K562 (cell line): ENCODE measurements around the gene TUBG2. TPM values are rescaled to one million over a fixed set of nuclear protein-coding genes. Genes with fewer than 3 reads are reported as not detected.
A peak's percentile ranks its signal among the peaks of the same experiment; 100 is the strongest.

Source experiments
- ARHGAP35 ChIP-seq: fragments of 450-650 bp; IDR thresholded peaks from 2 replicates; pipeline ENCODE4 v1.6.1; 2018; ENCODE audit not compliant: partially characterized antibody
- DACH1 ChIP-seq: fragments of 450-650 bp; IDR thresholded peaks from 2 replicates; pipeline ENCODE4 v1.6.1; 2018; ENCODE audit not compliant: partially characterized antibody
- ETV6 ChIP-seq, 3 experiments: fragments of 150-350 bp in 1 of 3; sonication (generic) in 1 of 3; formaldehyde crosslinking in 1 of 3; IDR thresholded peaks; 2 replicates each; pipeline versions ENCODE4 v1.6.1 to v1.8.0; 2014 to 2022; ENCODE audit warnings: borderline replicate concordance in 2 of 3, low read depth in 2 of 3, antibody characterized with exemption in 1 of 3, low read length in 1 of 3, mild to moderate bottlenecking in 1 of 3, missing genetic modification reagents in 1 of 3
- KDM4B ChIP-seq, 2 experiments: fragments of 450-650 bp in 1 of 2; sonication (generic) in 1 of 2; IDR thresholded peaks; 2 replicates each; pipeline ENCODE4 v1.6.1; 2016 to 2017; ENCODE audit warnings: borderline replicate concordance in 2 of 2, antibody characterized with exemption in 1 of 2, low read depth in 1 of 2, mild to moderate bottlenecking in 1 of 2
- MAFK ChIP-seq: IDR thresholded peaks from 2 replicates; pipeline ENCODE4 v1.6.1; 2011; ENCODE audit warnings: low read length, improper control_type of control experiment
- MIER1 ChIP-seq: fragments of 450-650 bp; IDR thresholded peaks from 2 replicates; pipeline ENCODE4 v1.6.1; 2016; ENCODE audit warnings: antibody characterized with exemption, mild to moderate bottlenecking, low read depth
- MNT ChIP-seq, 2 experiments: fragments of 450-650 bp; conservative IDR thresholded peaks; 2 replicates each; pipeline ENCODE4 v1.6.1; 2017; ENCODE audit warnings: mild to moderate bottlenecking in 2 of 2, moderate library complexity in 2 of 2
- NEUROD1 ChIP-seq: fragments of 150-350 bp; IDR thresholded peaks from 2 replicates; pipeline ENCODE4 v1.6.1; 2014; ENCODE audit warnings: borderline replicate concordance, low read length, low read depth; ENCODE audit not compliant: partially characterized antibody
- NONO ChIP-seq, 2 experiments: fragments of 200-400 bp in 1 of 2; fragments of 450-650 bp in 1 of 2; formaldehyde crosslinking in 1 of 2; IDR thresholded peaks; 2 replicates each; pipeline ENCODE4 v1.6.1; 2017; ENCODE audit warnings: low read depth in 2 of 2, mild to moderate bottlenecking in 2 of 2, moderate library complexity in 2 of 2, low read length in 1 of 2
- SMARCE1 ChIP-seq: fragments of 450-650 bp; IDR thresholded peaks from 2 replicates; pipeline ENCODE4 v1.7.1; 2016; ENCODE audit warnings: mild to moderate bottlenecking
- SNAPC5 ChIP-seq: fragments of 250-450 bp; sonication (Bioruptor Pico); IDR thresholded peaks from 2 replicates; pipeline ENCODE4 v1.8.0; 2021; ENCODE audit warnings: moderate library complexity, mild to moderate bottlenecking, inconsistent platforms
- STAG1 ChIP-seq: sonication (generic); formaldehyde crosslinking; IDR thresholded peaks from 2 replicates; pipeline ENCODE4 v1.5.0; 2020; ENCODE audit warnings: missing genetic modification reagents, borderline replicate concordance
- ZKSCAN1 ChIP-seq: fragments of 150-350 bp; IDR thresholded peaks from 2 replicates; pipeline ENCODE4 v1.6.1; 2016; ENCODE audit warnings: low read depth, low read length
- ZNF121 ChIP-seq: sonication (generic); formaldehyde crosslinking; conservative IDR thresholded peaks from 2 replicates; pipeline ENCODE4 v1.8.0; 2022; ENCODE audit warnings: missing genetic modification reagents
- ZNF146 ChIP-seq: IDR thresholded peaks from one replicate; pipeline ENCODE4 v1.6.1; 2018; ENCODE audit warnings: missing compliant biosample characterization; ENCODE audit not compliant: unreplicated experiment
- ZNF224 ChIP-seq: sonication (generic); formaldehyde crosslinking; IDR thresholded peaks from 2 replicates; pipeline ENCODE4 v1.8.0; 2022; ENCODE audit warnings: mild to moderate bottlenecking, missing genetic modification reagents
- ZNF347 ChIP-seq: fragments of 450-650 bp; formaldehyde crosslinking; IDR thresholded peaks from 2 replicates; pipeline ENCODE4 v1.4.0; 2020; ENCODE audit warnings: low read depth, mild to moderate bottlenecking, moderate library complexity
- ZNF354B ChIP-seq: fragments of 250-450 bp; sonication (Bioruptor Pico); IDR thresholded peaks from 2 replicates; pipeline ENCODE4 v1.4.0; 2020
- ZNF398 ChIP-seq: fragments of 250-450 bp; sonication (Bioruptor Pico); IDR thresholded peaks from 2 replicates; pipeline ENCODE4 v1.8.0; 2021; ENCODE audit warnings: moderate library complexity, mild to moderate bottlenecking, inconsistent platforms
- ZNF639 ChIP-seq, 2 experiments: fragments of 200-800 bp in 1 of 2; sonication (Bioruptor generic) in 1 of 2; sonication (generic) in 1 of 2; formaldehyde crosslinking in 1 of 2; IDR thresholded peaks in 1 of 2; conservative IDR thresholded peaks in 1 of 2; 2 replicates each; pipeline versions ENCODE4 v1.5.0 to v1.6.1; 2016 to 2020; ENCODE audit warnings: missing compliant biosample characterization in 1 of 2, missing genetic modification characterization in 1 of 2, missing genetic modification reagents in 1 of 2
- ZNF696 ChIP-seq: fragments of 250-450 bp; sonication (Bioruptor Pico); conservative IDR thresholded peaks from 2 replicates; pipeline ENCODE4 v1.4.0; 2020; ENCODE audit warnings: mild to moderate bottlenecking, moderate library complexity
- ZNF780A ChIP-seq: fragments of 250-450 bp; sonication (Bioruptor Pico); IDR thresholded peaks from 2 replicates; pipeline ENCODE4 v1.5.0; 2021; ENCODE audit warnings: mild to moderate bottlenecking
- ZSCAN32 ChIP-seq: fragments of 450-650 bp; formaldehyde crosslinking; IDR thresholded peaks from 2 replicates; pipeline ENCODE4 v1.4.0; 2020; ENCODE audit warnings: mild to moderate bottlenecking, moderate library complexity
- polyA plus RNA-seq, 8 experiments: library from polyadenylated mRNA; depleted of rRNA in 4 of 8; stranded (reverse) in 5 of 8; unstranded in 3 of 8; fragments of >200 nt; fragmentation: Nextera tagmentation in 2 of 8; fragmentation: Illumina TruSeq in 1 of 8; extraction: Ambion mirVana in 2 of 8; extraction: Trizol in 1 of 8; gene quantifications; 2 replicates each; pipeline versions ENCODE4 v1.2.1 to v1.2.3, GENCODE V29; 2011 to 2014; ENCODE audit warnings: inconsistent platforms in 1 of 8, missing spikeins in 1 of 8
- total RNA-seq, 7 experiments: library from RNA; depleted of rRNA in 6 of 7; stranded (reverse); fragments of >200 nt in 6 of 7; fragmentation: Illumina TruSeq in 2 of 7; extraction: Trizol in 2 of 7; gene quantifications; 2 replicates each; pipeline versions ENCODE4 v1.2.1 to v1.2.3, GENCODE V29; 2011 to 2021; ENCODE audit warnings: low replicate concordance in 1 of 7

TUBG2 gene
- total and polyA plus RNA-seq, 9 of the 15 experiments (the other 6 are each of a cell fraction or from before 2014, with no cell fraction given): 0.09 to 0.80 (median 0.24) TPM; not detected in 2

GRCh38 chr17:42629411-42630009 is 29.6 kb upstream of the TUBG2 start (continued):
- TF ChIP-seq MNT (conservative IDR thresholded peaks at IDR 0.05): 0 out of 4 replicates have a peak, but pooled peaks of 1 of the 2 experiments have one; percentile 34
- TF ChIP-seq MIER1: no peak
- TF ChIP-seq DACH1: peak; percentile 58
- TF ChIP-seq ZKSCAN1: no peak
- no peak for TF ChIP-seq ZSCAN32
- no peak for TF ChIP-seq MAFK
- no peak for TF ChIP-seq ZNF121
- TF ChIP-seq ETV6 (IDR thresholded peaks at IDR 0.05; ENCODE audit: borderline replicate concordance in 1 of 2, low read depth in 2 of 2, low read length in 1 of 2): no peak
- no peak for TF ChIP-seq ETV6 (CRISPR knock-in tag; IDR thresholded peaks at IDR 0.05; ENCODE audit: borderline replicate concordance)
- TF ChIP-seq ZNF696 (CRISPR knock-in tag): no peak
- no peak for TF ChIP-seq NONO (IDR thresholded peaks at IDR 0.05; ENCODE audit: low read depth in 2 of 2, low read length in 1 of 2)
- no peak for TF ChIP-seq NEUROD1
- TF ChIP-seq ARHGAP35: no peak
- TF ChIP-seq SMARCE1: peak; percentile 65
- TF ChIP-seq ZNF354B (CRISPR knock-in tag): no peak
- TF ChIP-seq ZNF224 (CRISPR knock-in tag): no peak
- TF ChIP-seq ZNF398: no peak
- no peak for TF ChIP-seq ZNF347
- no peak for TF ChIP-seq ZNF639 (CRISPR knock-in tag; conservative IDR thresholded peaks at IDR 0.05 in 1 of 2, IDR thresholded peaks at IDR 0.05 in 1 of 2)
- no peak for TF ChIP-seq ZNF780A
- no peak for TF ChIP-seq ZNF146 (CRISPR knock-in tag)
- TF ChIP-seq STAG1: no peak
- no peak for TF ChIP-seq SNAPC5 (CRISPR knock-in tag)
- no peak for TF ChIP-seq KDM4B (IDR thresholded peaks at IDR 0.05; ENCODE audit: borderline replicate concordance in 2 of 2, low read depth in 1 of 2)
